T-helper 2 cell (primary cell): ENCODE results near the gene HSPA12A.

ENCODE experiments used
- DNase-seq, 5 experiments: peaks; one replicate each; pipeline versions ENCODE4 v3.0.0 to v3.0.0-alpha.2; 2012 to 2022

The HSPA12A gene

DNA sequence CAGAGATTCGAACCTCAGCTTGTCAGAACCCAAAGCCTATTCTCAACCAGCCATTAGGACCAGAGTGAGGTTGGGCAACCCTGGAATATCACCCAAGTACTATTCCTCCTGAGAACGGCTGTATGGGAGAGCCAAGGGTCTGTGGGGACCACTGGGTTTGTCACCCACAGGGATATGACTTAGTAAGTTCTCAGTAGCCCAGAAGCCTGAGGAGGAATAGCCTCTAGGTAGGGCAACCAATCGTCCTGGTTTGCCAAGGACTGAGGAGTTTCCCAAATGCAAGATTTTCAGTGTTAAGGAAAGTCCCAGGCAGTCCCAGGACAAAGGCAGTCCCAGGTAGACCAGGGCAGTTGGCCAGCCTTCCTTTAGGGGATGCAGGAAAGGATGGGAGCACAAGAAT lies 74.9 kb downstream of the HSPA12A start:
- no peak for DNase-seq

DNA sequence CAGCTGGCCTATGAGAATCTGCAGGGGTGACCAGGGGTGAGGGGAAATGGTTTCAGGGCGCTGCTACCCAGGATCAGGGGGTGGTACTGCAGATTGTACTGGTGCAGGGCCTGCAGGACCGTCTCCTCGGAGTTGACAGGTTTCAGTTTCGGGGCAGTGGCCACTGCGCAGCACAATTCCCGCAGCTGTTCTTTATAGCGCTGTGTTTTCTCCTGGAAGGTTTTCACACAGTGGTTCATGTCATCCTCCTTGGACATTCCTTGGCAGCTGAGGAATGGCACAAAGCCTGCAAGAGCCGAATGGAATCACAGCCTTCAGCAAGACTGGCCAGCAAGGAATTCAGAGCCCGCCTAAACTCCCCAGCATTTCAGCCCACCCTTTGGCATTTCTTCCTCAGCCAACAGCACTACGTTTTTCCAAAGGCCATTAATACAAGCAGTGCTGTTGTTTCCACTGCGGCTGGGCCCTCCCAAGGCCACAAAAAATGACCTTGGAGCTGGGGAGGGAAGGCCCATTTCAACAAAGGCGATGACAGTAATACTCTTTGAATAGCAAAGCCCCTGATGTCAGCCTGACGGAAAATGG lies 76.7 kb downstream of the HSPA12A start:
- DNase-seq = no peak

DNA sequence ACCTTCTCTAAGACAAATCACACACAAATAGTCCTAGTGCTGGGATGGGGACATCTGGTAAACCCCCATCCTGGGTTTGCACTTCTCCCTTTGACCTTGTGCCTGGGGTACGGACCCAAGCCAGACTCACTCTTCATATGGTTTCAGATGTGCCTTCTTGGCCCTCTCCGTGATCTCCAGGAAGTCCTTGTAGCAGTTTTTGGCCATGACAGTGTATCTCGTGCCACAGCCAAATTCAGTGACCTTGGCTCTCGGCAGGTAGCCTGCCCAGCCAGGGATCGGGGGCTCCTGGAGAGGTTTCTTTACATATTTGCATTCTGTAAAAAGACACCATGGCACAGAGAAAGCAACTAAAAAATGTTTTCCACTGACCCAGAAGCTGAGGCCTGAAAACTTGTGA lies 77.7 kb downstream of the HSPA12A start:
- DNase-seq = no peak

DNA sequence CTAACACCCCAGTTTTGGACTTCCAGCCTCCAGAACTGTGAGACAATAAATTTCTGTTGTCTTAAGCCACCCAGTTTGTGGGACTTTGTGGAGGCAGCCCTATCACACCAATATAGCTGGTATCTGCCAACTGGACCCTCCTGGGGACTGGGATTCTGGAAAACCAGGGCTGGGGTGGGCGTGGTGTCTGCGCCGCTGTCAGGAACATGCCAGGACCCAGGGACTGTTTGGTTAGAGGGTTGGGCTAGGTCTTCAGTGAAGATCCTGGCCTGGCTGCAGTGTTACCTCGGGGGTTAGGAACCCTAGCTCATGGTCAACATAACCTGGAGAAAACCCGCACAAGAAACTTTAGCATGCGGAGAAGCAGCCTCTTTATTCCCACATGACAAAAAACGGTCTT lies 79.0 kb downstream of the HSPA12A start:
- DNase-seq = no peak

DNA sequence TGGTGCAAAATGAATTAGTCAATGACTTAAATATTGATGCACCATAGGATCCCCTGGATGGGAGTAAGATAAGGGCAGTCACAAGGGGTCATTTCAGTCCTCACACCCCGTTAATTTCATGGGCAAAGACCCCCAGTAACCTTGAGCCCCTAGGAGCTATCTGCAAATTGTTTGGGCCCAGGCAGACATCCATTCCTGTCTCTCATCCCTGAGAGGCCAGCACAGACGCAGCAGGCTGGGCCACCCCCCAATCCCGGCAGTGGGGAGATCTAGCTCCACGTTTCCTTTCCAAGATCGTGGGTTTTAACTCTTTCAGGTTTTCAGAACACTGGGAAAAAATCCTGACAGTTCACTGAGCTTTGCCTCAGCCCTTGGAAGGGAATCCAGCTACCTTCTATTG lies 81.5 kb downstream of the HSPA12A start:
- DNase-seq = no peak

DNA sequence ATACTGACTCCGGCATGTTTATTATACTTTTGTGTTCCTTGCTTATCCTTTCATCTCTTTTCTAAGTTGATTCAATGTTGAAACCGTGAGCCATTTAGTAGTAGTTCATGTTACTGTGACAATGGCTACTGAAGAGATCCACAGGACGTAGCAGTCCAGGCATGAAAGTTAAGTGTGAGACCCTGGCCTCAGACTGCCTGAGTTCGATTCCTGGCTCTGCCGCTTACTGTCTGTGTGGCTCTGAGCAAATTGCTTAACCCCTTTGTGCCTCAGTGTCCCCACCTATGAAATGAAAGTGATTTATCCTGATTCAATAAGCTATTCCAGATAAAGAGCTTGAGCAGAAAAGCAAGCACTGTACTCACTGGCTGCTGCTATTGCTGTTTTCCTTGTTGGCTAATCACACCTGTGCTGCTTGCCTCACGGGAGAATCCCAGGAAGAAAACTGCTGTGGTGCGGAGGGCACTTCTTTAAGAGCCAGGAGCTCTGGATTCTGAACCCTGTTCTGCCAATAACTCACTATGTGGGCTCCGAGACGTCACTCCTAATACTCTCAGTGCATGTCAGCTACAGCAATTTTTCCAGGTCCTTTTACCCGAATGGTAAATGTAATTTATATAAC lies 83.2 kb downstream of the HSPA12A start:
- no peak for DNase-seq

DNA sequence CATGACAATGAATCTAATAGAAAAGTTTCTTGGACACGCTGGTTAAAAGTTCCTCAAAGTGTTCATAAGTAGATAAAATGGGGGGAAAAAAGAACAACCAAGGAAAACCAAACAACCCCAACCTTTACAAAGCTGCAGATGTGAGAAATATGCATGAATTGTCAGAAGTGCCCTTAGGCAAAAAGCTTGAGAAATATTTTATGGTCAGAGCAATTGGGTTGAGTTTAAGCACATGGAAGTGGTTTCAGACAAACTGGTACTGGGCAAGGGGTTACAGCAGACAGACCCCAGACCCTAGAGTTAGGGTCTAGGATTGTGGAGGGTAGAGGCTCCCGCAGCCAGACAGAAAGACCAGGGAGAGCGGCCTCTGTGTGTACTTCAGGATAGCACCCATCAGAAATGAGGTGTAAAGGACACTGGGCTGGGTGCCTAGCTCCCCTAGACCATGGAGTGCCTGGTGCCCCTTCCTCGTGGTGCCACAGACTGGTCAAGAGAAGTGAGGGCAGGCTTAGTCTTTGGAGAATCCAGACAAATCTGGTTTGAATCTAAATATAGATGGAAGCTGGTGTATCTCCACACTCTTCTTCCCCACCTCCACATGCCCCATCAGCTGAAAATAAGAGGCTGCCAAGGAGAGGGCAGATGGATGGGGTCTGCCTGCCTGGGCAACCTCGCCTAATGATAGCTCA lies 84.4 kb downstream of the HSPA12A start:
- DNase-seq = no peak

DNA sequence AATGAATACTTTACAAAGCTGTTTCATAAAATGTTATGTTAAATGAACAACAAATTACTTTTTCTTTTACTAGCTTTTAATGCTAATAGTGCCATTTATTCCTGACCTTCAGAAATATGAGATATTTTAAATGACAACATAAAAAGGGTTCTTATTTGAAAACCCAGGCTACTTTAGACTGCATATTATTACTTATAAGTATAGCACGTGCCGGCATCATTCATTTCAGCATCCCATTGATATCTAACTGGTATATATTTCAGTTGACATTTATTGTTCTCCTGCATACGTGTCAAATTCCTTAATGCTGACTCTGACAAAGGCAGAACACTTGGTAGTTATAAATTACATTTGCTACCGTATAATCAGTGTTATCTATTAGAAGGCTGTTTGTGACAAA lies 86.3 kb downstream of the HSPA12A start:
- DNase-seq = no peak

DNA sequence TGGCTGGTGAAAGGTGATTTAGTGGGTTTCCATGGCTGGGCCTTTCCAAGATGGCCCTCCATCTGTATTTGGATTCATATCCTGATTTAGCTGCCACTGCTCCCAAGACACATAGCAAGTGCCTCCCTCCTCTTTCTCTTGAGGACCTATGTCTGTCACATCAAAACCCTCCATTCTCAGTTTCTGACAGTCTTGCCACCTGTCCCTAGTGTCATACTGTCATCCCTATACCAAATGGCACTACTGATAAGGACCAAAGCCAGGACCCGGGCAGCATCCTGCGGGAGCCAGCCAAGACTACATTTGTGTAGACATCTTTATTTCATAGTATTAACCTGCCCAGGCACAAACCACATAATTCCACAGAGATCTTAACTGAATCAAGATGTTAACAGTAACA lies 86.8 kb downstream of the HSPA12A start:
- DNase-seq = no peak

DNA sequence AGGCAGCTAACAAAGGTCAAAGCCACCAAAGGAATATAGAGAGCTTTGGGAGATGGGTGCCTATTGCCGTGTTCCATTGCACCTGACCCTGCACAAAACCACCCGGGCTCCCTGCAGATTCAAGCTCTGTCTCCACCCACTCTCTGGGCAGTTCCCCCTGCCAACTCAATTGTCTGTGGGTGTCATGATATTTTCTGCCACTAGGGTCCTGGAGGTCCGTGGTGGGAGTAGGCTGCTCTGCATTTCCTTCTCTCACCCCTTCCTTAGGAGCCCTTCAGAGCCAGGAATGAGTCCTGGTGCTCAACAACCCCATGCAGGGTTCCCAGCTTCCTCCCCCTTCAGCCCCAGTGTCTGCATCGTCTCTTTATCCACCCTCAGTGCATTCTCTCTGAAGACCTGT lies 87.5 kb downstream of the HSPA12A start:
- no peak for DNase-seq

DNA sequence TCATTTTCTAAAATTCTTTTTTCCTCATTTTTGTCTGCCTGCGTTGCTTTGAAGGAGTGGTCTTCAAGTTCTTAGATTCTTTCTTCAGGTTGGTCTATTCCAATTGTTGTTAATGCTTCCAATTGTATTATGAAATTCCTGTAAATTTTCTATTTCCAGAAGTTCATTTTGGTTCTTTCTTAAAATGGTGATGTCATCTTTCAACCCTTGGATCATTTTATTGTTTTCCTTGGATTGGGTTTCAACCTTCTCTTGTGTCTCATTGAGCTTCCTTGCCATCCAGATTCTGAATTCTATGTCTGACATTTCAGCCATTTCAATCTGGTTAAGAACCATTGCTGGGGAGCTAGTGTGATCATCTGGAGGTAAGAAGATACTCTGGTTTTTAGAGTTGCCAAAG lies 88.5 kb downstream of the HSPA12A start:
- no peak for DNase-seq

DNA sequence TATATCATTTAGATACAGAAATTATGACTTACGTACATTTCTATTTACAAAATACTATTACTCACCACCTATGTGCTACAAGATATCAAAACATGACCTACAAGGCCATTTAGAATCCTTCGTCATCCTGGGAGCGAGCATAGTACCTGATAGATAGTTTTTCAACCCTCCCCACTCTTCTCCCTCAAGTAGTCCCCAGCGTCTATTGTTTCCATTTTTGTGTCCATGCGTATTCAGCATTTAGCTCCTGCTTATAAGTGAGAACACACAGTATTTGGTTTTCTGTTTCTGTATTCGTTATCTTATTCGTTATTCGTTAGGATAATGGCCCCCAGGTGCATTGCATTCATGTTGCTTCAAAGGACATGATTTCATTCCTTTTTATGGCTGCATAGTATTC lies 93.5 kb downstream of the HSPA12A start:
- DNase-seq = no peak

DNA sequence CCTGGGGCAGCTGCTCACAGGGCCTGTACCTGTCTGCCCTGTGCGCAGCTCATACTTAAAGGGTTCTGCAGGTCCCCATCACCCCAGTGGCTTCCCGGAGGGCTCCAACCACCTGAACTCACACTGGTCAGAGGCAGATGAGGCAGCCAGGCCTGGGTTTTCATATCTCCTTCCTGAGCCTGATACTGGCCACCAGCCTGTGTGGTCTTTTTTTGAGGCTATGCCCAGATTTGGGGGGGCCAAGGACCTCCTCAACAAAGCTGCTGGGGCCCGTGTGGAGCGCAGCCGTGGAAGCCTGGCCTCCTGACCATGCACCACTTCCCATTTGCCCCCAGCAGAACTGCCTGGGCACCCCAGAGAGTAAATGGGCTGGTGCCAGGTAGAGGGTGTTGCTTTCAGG lies 95.9 kb downstream of the HSPA12A start:
- no peak for DNase-seq

DNA sequence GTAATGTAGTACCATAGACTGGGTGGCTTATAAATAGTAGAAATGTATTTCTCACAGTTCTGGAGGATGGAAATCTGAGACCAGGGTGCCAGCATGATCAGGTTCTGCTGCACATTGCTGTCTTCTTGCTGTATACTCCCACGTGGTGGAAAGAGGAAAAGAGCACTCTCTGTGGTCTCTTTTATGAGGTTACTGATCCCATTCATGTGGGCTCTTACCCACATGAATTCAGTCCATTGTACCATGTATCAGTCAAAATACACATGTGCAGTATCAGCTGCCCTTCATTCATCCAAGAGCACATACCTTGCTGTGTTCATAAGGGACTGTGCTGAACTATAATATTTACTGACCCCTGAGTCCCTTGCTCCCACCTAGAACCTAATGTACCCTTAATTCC lies 104.5 kb downstream of the HSPA12A start:
- no peak for DNase-seq

DNA sequence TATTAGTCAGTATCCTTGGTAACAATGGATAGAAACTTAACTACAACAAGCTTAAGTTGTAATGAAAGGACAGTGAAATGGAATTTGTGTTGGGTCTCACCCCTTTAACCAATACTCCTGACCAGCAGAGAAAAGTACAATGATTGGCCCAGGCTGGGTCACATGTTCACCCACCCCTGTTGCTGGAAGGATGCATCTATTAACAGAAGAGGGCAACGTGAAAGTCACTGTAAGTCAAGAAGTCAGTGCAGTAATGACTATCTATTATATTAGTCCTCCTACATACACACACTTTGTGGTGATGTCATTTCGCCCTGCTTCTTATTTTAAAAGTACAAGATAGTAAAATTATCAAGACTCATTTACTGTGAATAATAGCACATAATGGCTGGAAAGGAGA lies 105.4 kb downstream of the HSPA12A start:
- no peak for DNase-seq

DNA sequence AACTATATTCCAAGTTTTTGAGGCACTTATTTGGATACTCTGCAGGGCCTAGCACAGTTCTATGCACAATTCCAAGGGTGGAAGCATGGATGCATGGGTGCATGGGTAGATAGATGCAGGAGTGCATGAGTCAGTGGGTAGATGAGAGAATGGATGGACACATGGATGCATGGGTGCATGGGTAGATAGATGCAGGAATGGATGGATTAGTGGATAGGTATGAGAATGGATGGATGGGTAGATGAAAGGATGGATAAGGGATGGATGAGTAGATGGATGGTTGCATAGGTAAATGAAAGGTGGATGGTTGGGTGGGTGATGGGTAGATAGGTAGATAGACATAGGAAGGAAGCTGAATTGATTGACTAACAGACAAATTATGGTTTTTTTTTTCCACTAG lies 106.0 kb downstream of the HSPA12A start:
- no peak for DNase-seq

DNA sequence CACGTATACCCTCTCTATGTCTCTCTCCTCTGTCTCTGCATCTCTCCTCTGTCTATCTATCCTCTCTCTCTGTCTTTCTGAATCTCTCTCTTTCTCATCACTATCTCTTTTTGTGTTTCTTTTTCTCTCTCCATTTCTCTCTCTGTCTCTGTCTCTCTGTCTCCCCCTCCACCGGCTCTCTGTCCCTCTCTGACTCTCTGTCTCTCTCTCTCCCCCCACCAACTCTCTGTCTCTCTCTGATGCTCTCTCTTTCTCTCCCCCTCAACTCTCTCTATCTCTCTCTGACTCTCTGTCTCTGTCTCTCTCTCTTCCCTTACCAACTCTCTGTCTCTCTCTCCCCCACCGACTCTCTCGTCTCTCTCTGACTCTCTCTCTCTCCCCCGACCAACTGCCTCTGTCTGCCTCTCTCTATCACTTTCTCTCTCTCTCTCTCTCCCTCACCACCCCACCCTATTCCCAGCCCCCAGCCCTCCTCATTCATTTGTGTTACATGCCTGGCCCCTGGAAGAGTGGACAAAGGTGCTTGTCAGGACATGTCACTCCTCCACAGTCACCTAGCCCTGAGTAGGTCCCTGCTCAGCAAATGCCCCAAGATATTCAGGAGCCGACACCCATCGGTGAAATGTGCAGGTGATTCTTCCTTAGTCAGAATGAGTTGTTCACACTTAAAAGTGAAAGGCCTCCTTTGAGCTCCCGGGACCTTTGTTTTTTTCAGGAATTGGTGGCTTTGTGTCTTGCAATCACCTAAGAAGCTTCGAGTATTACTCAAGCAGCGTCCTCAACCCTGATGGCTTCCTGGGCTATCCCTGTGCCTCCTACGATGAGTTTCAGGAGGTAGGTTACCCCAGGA lies 108.0 kb downstream of the HSPA12A start:
- no peak for DNase-seq

DNA sequence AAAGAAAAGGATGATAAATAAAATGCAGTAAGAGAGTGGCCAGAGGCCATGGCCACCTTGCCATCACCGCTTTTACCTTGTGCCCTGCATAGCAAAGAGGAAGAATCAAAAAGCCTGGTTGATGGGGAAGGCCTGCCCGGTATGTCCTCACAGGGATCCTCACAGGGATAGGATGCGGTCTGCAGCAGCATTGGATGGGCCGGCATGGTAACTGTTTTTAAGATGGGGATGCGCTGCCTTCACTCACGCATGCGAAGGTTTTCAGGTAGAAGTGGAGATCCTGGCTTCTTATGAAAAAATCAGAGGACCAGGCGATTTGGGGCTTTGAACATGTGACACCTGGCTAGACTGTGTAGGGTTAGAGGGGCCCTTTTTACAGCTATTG lies 109.2 kb downstream of the HSPA12A start:
- no peak for DNase-seq

DNA sequence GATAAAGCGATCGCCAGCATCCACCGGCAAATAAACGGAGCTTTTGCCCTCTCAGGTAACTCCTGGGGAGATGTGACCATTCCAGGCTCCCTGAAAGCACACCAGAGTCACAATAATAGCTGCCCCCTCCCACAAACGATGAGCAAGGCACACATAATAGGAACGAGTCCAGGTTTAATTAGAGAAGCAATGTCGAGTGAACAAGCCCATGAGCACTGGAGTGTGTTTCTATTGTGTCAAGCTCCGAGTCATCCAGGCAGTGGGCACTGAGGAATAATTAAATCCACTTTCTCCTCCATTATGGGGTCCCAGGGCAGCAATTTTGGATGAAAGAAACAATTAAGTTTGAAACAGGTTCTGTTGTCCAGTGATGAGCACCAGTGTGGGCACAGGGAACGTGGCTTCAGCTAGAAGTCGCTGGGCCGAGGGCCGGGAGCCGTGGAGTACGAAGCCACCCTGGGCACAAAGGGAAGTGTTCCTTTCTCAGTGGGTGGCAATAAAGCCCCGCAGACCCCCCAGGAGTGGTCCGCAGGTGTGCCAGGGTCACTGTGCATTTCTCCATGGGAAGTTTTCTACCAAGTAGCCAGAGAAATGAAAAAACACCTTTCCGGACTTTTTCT lies 109.7 kb downstream of the HSPA12A start:
- no peak for DNase-seq

DNA sequence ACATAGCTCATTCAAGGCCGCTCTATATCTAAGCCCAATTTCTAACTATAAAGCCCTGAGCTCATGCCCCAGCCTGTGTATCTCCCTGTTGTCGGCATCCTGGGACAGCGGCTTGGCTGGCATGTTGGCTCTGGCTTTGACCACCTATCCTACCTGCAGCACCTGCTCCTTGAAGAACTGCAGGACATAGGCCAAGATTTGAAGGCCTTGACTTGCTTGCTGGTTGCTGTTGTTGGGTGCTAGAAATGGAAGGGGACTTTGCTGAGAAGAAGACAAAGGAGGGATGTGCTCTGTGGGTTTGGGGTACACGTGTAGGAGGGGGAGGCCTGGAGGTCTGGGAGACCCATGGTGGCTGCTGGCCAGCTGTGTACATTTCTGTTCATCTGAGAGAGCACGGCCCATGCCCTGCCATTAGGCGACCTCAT lies 110.5 kb downstream of the HSPA12A start:
- DNase-seq = no peak

DNA sequence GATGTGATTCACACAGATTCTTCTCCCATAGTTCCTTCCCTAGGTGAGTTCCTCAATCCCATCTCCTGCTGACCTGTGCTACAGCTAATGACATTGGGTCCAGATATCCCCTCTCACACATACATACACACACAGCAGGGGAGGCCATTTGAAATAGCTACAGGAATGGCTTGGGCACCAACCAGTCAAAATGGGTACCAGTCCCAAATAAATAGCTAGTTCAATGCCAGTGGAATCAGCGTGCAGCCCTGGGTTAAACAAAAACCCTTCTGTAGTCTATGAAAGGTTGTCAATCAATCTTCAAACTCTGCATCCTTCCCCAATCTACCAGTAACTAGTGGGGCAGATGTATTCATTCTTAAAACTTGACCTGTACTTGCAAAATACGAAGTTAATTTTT lies 112.3 kb downstream of the HSPA12A start:
- no peak for DNase-seq

DNA sequence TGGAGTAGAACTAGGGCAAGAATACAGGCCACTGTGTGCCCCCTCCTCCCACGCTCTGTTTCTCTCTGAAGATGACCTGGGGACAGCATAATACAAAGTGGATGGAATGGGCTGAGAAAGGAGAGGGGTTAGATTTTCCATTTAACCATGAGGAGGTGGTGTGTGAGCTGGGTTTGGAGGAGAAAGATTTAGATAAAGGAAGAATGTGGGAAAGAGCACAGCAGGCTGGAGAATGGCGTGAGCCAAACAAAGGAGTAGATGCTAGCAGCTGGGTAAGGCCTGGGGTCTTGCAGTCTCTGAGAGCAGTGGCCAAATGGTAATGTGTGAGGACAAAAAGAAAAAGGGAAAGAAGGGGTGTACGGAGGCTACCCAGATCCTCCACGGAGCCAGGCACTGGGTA lies 113.0 kb downstream of the HSPA12A start:
- DNase-seq = no peak

DNA sequence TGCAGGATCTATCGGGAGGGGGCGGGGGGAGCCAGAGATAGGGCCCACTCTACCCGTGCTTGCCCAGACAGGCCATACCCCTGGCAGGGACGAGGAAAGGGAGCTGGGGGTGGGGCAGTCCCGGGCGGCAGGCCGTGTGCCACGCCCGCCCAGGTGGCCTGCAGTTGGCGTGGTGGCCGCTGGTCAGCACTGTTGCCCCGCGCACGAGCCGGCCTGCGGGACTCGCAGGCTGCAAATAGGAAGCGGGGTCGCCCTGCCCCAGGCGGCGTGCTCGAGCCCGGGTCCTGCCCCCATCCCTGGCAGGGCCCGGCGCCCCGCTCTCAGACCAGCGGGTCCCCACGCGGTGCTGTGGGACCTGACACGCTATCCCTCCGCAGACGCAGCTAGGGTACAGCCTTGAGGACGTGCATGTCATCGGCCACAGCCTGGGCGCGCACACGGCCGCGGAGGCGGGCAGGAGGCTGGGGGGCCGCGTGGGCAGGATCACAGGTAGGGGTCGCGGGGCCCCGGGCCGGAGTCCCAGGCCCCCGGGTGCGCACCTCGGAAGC lies 114.9 kb downstream of the HSPA12A start:
- no peak for DNase-seq
